GM18858 (cell line): Measurements from ENCODE around the gene PRSS23.
"Not testable (repeated sequence)": the region's sequence is repeated elsewhere in the genome, so short reads cannot be mapped to it uniquely, and the experiment has no call there.

ENCODE experiments used
- ATAC-seq: cut with Tn5 transposase; IDR thresholded peaks from one replicate; pipeline ENCODE4 v1.9.1; 2021; ENCODE audit not compliant: unreplicated experiment

PRSS23 gene, protein sequence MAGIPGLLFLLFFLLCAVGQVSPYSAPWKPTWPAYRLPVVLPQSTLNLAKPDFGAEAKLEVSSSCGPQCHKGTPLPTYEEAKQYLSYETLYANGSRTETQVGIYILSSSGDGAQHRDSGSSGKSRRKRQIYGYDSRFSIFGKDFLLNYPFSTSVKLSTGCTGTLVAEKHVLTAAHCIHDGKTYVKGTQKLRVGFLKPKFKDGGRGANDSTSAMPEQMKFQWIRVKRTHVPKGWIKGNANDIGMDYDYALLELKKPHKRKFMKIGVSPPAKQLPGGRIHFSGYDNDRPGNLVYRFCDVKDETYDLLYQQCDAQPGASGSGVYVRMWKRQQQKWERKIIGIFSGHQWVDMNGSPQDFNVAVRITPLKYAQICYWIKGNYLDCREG

DNA sequence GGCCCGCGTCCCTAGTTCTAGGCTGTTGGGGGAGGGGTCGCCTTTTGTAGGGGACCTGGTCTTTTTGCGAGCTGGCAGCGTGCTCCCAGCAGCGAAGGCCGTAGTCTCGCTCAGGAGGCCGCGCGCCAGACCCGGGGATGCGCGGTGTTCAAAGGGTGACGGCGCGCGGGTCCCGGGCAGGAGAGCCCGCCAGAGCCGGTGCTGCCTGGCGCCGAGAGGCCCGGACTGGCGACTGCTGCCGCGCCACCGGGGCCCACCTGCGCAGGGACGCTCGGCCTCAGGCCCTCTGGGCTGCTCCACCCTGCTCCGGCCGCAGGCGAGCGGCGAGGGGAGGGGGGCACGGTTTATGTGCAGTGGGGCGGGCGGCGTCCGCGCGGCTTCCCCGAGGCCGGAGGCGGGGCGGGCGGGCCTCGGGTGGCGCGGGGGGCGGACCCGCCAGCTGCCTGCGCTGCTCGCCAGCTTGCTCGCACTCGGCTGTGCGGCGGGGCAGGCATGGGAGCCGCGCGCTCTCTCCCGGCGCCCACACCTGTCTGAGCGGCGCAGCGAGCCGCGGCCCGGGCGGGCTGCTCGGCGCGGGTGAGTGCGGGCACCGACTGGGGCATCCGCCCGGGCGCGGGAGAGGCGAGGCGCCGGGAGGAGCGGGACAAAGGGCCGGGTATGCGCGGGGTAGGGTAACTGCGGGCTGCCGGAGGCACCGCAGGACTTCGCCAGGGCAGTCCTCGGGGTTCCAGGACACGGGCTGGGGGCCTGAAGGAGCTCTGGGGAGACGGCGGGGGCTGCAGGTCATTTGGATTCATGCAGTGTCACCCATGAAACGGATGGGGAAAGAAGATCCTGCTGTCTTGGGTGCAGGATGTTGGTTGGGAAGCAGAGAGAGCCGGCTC lies at the start of gene PRSS23:
PRSS23 (plus strand) TSS at position 467 of the 884 bp plus-strand sequence. CDS start 7,102 bp downstream, outside the sequence.
- no peak for ATAC-seq

DNA sequence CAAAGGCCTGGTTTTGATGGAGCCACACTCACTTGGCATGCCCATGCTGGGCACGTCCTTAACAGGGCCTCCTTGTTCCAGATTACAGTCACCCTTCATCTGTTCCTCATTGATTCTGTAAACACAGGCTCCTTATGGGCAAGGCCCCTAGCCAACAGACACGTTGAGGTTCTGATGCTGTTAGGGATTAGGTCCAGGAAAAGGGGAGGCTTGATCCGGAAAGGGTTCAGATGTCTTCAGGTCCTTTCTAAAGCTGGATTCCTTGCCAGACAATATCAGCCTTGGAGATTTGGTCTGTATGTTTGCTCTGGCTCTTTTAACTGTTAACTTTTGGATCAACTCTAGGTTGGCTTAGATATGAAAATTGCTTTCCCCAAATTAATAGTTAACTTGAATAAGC lies 46.9 kb upstream of the PRSS23 start:
- no peak for ATAC-seq

DNA sequence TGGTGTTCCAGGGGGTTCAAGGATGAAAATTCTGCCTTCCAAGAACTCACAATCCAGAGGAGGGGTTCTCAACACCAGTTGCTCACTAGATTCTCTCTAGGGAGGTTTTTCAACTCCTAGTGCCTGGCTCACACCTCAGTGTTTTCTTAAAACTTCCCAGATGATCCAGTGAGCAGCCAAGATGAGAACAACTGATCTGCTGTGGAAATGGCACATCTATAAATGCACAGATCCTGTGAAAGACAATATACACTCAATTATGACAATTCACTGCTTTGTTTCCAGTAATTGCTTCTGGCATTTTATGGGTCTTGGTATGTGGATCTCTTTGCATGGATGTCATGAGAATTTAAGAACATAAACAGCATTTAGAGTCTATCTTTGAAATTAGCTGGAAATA lies 45.2 kb upstream of the PRSS23 start:
- ATAC-seq, result no peak

DNA sequence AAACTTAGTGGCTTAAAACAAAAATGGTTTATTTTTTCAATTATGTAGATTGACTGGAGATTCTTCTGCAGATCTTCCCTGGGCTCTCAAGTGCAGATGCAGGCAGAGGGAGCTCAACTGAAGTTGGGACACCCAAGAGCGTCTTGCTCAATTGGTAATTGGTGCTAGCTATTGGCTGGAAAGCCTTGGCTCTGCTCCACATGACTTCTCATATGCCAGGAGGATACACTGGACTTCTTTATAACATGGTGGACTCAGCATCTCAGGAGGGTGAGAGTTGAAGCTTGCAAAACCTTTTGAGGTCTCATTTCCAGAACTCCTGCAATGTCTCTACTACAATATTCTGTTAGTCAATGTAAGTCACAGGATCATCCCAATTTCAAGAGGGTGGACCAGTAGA lies 42.2 kb upstream of the PRSS23 start:
- ATAC-seq, result no peak

DNA sequence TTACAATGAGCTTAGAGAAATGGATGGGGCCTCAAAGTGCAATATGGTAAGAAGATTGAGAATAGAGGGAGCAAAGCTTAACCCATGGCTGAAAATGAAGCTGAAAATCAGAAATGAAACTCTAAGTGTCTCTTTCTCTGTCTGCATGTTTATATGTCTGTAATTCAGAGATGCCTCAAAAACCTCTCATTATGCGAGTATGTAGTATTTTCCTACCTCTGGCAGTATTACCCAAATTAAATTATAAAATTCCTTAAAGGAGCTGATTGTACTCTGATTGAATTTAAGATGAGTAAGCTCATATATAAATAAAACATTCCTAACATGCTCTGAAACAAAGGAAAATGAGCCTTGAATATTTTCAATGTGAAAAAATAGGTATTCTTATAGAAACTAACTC lies 39.8 kb upstream of the PRSS23 start:
- ATAC-seq, result no peak

DNA sequence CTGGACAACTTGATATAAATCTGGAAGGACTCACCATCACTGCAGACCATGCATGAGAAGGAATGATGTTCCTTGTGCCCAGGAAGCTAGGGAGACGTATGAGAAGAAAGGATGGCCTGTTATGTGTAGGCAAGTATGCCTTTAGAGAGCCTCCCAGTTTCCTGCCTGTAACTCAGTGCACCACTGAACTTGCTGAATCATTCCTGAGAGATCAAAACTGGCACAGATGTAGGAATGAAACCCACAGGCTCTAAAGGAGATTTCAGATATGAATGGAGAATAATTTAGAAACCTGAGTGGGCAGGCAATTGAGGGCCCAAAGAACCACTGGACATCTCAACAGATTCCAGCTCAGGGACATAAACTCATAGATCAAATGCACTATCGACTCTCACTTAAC lies 38.4 kb upstream of the PRSS23 start:
- no peak for ATAC-seq

DNA sequence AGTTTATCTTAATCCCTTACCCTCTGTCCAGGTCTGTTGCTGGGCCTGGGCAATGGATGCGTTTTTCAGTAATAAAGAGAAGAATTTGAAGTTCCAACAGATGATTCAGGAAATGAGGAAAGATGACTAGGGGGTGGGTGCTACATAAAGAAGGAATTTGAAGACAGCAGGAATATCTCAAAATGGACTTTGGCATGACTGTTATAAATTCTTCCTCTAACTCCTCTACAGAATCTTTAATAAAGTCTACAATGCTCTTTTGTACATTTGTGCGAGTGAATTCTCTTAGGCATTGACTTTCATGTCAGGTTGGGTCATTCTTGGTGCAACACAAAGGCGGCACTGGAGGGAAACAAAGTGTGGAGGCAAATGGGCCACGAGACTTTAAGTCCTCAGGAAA lies 35.1 kb upstream of the PRSS23 start:
- ATAC-seq, result no peak

DNA sequence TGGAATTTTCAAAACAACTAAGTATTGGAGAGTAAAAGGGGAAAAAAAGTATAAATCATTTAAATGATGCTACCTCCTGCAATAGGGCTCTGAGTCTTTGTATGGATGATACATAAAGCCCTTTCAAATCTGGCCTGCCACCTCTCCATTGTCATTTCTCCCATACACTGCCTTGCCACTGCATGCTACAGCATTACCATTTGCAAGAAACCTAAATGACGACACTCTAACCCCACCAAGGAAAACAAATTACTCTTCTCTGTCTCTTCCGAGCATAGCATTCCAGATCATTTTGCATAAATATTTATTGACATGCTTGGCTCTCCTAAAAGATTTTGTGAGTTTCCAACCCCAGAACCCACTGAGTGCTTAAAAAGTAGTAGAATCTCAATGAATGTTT lies 34.5 kb upstream of the PRSS23 start:
- ATAC-seq, result no peak

DNA sequence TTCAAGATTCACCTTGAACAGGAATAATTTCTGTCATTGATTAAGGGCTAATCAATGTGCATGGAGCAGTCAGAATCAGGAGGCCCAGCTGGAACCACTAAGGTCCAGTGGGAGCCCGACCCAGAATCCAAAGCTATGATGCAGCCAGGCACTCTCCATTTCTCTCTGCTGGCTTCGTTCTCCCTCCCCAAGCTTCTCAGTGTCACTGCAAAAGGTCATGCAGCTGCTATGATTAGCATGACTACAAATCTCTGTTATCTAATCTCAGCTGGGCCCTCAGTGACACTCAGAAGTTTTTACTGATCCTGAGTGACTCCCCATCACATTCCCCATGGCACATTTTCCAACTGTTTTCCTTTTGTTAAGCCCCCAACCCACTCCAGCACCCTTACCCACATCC lies 31.1 kb upstream of the PRSS23 start:
- ATAC-seq, result no peak

DNA sequence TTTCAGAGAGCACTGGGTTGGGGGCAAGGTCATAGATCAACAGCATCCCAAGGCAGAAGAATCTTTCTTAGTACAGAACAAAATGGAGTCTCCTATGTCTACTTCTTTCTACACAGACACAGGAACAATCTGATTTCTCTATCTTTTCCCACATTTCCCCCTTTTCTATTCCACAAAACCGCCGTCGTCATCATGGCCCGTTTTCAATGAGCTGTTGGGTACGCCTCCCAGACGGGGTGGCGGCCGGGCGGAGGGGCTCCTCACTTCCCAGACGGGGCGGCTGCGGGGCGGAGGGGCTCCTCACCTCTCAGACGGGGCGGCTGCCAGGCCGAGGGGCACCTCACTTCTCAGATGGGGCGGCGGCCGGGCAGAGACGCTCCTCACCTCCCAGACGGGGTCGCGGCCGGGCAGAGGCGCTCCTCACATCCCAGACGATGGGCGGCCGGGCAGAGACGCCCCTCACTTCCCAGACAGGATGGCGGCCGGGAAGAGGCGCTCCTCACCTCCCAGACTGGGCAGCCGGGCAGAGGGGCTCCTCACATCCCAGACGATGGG lies 29.8 kb upstream of the PRSS23 start:
- not testable (repeated sequence) for ATAC-seq

DNA sequence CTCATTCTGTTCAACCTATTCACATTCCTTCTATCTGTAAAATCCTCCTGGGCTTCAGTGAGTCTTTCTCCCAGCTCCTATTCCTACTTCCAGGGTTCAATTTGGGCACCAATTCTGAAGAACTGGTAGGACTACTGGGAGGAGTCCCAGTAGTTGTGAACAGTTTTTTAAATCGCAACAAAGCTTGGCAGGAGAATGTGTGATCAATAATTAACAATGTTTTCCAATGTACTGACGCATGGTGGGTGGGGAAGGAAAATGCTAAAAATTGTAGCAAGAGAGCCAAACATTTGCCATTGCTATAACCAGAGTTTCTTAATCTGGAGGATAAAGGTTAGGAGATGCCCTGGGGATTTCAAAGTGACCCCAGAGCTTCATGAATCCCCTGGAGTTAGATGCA lies 27.3 kb upstream of the PRSS23 start:
- ATAC-seq, result no peak

DNA sequence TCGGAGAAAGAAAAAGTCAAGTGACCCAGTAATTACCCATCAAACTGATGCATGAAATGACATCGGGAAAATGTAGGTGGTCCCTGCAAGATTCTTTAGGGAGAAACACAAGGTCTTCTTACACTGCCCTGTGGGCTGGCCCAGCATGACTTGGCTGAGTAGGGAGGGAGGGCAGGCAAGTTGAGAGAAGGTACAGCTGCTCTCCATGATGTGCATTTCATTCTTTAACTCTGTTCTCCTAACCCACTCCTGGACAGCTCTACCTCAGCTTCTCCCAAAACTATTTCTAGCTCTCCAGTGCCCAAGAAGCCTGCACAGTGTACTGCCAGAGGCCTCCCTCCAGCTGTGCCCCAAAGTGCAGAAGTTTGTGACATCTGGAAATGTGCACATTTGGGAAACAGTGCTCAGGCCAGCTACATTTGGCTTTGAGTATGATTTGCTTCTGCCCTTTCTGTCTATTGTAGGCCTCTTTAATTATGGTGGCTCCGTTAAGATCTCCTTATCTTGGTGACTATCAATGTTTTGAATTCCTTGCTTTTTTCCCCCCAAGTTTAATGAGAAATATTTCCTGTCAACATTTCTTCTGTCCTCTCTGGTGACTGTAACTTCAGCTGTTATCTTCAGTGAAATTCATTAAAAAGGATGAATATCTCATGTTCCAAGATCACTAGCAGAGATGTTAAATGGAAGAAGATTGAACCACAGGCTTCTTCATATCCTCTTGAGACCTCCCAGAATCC lies 26.7 kb upstream of the PRSS23 start:
- ATAC-seq, result no peak

DNA sequence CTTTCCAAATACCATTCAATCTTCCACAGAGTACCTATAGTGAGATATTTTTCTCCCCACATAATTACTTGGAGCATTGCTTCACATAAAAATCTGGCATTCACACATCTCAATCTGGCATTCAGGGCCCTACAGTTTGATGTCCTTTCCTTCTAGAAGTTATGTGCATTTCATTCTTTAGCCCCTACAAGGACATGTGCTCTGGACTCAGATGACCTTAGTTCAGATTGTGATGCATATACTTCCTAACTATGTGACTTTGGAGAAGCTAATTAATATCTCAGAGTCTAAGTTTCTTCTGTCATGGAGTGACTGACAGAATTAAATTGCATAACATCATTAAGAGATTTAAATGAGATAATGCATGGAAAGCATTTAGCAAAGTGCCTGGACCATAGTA lies 25.9 kb upstream of the PRSS23 start:
- no peak for ATAC-seq

DNA sequence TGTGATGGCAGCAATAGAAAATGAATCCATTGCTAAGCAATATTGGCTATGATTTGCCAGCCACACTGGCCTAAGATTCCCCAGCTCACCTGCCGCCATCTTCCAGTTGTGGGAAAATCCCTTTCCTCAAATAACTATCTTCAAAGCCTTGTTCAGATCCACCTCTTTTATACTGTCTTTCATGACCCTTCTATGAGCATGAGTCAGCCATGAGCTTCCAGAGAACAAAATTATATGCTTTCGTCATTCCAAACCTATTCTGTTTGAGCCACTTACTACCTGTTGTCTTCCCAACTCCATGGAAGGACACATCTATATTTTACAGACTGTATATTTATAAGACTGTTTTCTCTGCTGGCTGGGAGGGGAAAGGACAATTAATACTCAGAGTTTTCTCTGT lies 25.0 kb upstream of the PRSS23 start:
- ATAC-seq, result no peak

DNA sequence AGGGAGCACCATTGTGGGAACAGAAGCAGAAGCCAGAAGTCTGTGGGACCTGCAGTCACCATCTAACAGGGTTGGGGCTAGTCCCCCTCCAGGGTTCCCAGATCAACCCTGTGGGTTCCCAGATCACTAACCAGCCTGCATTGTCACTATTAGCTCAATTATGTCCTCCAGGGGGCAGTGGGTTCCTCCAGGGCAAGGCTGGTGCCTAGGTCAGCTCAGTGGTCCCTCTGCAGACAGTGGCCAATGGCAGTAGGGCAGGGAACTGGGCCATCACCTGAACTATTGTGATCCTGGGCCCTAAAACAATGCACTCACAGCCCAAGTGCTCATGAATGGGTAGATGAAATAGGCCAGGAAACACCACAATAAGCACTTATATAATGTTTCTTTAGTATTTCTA lies 18.8 kb upstream of the PRSS23 start:
- ATAC-seq, result no peak

DNA sequence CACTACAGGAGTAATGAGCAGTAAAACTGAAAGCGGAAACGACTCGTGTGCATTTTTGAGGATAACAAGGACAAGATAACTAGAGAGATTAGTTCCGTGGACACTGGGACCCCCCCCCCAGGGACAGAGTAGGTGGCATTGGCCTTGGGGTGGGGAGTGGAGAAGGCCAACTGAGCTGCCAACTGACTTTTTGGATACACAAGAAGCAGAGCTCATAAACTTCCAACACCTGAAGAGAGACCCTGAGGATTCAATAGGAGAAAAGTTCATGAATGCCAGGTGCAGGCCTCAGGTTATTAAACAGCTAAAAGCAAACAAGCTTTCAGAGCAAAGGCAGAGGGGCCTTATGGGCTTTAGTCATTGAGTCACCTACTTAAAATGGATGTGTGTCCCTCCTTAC lies 17.6 kb upstream of the PRSS23 start:
- ATAC-seq, result no peak

DNA sequence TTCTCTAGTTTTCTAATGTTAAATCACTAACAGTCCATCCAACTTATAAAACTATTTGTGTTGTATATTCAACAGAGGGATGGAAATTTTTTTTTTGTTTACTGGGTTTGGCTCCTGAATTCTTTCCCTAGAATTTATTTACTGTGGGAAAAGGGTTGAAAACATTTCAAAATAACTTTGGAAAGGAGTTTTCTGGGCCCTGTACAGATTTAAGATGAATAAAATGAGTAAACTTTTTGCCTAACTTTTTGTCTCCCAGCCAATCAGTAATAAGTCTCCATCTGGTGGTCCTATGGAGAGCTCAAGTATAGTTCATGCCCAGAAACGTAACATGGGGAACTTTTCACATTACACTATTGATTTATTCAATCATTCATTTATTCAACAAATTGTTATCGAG lies 16.7 kb upstream of the PRSS23 start:
- no peak for ATAC-seq

DNA sequence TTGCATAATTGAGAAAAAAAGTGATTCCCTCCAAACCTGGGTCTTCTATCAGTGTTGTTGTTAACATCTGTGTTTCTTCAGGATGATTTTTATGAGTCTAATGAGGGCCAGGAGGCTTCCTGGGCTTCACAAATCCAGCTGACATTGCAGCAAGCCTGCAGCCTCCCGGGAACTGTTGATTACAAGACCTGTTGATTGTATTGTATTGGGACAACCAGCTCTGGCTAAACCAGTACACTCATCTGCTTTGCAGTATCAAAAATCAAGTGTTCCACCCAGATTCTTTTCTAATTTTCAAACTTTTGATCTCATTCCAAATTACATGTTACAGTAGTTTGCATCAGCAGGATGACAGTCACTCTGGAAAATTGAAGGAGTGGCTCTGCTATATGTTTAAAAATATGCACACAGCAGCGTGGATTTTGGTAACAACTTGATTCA lies 16.1 kb upstream of the PRSS23 start:
- ATAC-seq, result no peak

DNA sequence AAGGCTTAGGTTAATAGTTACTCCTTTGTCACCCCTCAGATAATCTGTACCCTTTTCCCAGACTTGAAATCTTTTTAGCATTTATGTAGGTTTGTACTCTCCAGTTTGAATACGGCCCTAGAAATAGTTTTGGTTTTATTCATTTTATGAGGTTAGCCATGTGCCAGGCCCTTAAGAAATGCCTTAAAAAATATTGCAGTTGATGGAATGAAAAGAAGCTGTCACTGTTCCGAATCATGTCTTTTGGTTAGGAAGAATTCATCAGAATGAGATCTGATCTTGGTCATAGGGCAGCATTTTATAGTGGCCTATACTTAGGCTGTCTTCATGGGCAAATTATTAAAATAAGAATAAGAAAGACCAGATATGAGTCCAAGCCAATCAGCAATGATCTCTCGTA lies 14.8 kb upstream of the PRSS23 start:
- no peak for ATAC-seq

DNA sequence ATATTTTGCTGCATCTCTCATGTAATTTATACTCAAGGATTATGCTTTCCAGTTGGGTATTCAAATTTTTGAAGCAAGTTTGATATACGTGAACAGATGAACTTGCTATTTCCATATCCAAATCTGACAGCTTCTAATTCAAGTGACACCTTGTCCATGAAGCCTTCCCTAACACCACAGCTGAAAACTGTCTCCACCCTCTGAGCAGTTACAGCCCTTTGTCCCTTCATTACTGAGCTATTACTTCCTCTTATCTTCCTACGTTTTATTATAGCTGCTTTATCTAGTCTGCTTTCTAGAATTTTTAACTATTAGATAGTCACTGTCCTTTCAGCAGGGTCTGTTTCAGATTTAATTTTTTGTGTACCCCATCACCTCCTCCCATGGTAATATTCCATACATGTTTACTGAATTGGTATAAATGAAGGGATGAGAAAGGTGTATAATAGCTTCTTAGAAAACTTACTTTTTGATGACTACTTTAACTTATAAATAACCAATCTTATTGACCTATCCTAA lies 13.3 kb upstream of the PRSS23 start:
- no peak for ATAC-seq

DNA sequence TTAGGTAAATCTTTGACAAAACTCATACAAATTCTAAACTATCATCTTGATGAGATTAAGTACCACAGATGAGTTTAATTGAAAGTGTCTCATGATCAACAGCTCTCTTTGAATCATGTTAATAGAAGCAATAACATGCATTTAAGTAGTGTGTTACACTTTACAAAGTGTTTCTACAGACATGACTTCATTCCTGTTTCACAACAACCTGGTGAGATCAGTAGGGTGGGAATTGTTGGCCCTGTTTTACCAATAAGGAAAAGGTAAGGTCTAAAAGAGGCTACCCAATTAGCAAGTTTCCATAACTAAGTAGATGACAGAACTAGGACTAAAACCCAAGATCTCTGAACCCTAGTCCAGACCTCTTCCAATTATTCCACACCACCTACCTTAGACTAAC lies 12.7 kb upstream of the PRSS23 start:
- ATAC-seq, result no peak
